HL-60/S4 treated with phorbol 12-myristate 13-acetate at 8.2 ng/mL for 4 days and 3 days (cell line): ENCODE data around the gene GSX1.

Source experiments
- in situ Hi-C: fragments of 300-500 bp; cut with MboI; formaldehyde crosslinking; loops from 2 replicates; pipeline ENCODE4 v1.15.0; 2022; ENCODE audit warnings: low sequenced_read_pairs

GSX1 gene

GRCh38 chr13:27826379-27827353 lies 34.4 kb downstream of the GSX1 start:
- in situ Hi-C loops: loop anchor here (25.0 kb wide), 1 partner anchor 464 kb away; no protein-coding TSS in a partner anchor

DNA sequence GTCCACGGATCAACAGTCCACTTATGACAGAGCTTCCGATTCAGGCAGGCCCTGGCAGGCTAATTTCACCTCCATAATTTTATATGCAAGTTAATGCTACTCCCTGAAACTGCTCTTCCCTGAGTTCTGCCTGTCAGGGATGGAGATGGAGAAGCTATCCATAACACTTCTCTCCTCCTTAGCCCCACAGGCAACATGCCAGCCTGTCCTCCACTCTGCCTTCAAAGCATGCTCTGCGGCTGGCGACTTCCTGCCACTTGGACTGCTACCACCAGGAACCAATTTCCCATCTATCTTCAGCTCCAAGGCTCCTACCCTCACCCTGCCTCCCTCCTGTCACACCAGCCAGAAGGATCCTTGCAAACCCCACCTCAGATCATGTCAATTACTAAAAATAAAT lies 35.4 kb downstream of the GSX1 start:
- in situ Hi-C loops: loop anchor here (25.0 kb wide), 1 partner anchor 465 kb away; no protein-coding TSS in a partner anchor

DNA sequence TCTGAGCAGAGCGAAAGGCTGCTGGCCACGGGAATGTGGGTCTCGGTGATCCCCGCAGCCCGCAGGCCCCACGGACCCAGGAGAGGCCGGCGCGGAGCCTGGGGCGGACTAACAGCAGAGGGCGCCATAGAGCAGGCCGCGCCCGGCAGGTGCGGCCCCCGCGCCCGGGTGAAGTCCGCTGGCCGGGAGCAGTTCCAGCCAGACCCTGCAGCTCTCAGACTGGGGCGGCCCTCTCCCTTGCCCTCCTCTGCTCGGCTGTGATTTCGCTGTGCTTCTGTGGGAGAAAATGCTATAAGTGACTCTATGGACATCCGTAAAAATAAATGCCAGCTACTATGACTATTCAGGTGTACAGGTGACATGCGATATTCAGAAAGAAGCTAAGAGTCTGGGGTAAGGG lies 37.7 kb downstream of the GSX1 start:
- in situ Hi-C loops: loop anchor here (25.0 kb wide), 1 partner anchor 468 kb away; no protein-coding TSS in a partner anchor

- in situ Hi-C loops: loop anchor here (25.0 kb wide), 1 partner anchor 471 kb away; no protein-coding TSS in a partner anchor
Observed at GRCh38 chr13:27833206-27833605, 40.9 kb downstream of the GSX1 start.

DNA sequence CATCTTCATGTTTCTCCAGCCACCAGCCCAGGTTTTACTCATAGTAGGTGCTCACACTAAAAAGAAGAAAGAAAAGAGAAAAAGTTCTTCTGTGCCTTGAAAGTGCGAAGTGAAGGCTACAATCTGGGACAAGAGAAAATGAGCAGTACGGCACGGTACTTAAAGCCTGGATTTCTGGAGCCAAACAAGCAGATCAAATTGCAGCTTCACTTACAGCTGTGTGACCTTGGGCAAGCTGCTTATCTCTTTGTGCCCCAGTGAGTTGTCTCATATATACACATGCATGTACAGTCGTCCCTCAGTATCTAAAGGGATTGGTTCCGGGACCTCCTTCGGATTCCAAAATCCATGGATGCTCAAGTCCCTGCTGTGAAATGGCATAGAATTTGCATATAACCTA lies 41.8 kb downstream of the GSX1 start:
- in situ Hi-C loops: loop anchor here (25.0 kb wide), 1 partner anchor 472 kb away; no protein-coding TSS in a partner anchor

DNA sequence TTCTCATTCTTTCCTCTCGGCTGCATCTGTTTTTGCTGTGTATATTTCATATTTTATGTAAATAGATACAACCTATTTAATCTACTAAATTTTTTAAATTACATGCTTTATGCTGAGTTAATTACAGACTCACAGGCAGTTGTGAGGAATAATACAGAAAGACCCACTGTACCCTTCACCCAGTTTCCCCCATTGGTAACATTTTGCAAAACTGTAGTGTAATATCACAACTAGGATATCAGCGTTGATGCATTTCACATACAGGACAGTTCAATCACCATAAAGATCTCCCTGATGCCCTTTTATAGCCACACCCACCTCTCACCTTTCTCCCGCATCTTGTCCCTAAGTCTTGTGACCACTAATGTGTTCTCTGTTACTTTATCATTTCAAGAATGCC lies 43.5 kb downstream of the GSX1 start:
- in situ Hi-C loops: loop anchor here (25.0 kb wide), 1 partner anchor 473 kb away; no protein-coding TSS in a partner anchor

GRCh38 chr13:27839809-27840467 lies 47.7 kb downstream of the GSX1 start:
- in situ Hi-C loops: loop anchor here (25.0 kb wide), 1 partner anchor 478 kb away; no protein-coding TSS in a partner anchor

DNA sequence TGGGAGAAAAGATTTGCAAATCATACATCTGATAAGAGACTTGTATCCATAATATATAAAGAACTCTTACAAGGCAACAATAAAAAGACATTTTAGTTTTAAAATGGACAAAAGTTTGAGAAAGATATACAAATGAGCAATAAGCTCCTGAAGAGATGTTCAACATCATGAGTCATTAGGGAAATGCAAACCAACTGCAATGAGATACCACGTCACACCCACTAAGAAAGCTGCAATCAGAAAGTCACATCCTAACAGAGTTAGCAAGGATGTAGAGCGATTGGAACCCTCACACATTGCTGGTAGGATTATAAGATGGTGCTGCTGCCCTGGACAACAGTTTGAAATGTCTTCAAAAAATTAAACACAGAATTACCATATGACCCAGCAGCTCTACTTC lies 50.3 kb downstream of the GSX1 start:
- in situ Hi-C loops: loop anchor here (25.0 kb wide), 1 partner anchor 480 kb away; no protein-coding TSS in a partner anchor
